Chondrocyte (in vitro differentiated cells): ENCODE measurements around the gene CCNL2. TPM values are rescaled to one million over a fixed set of nuclear protein-coding genes. Genes with fewer than 3 reads are reported as not detected.

Experiments used
- DNase-seq: peaks from one replicate; pipeline ENCODE4 v3.0.0; 2021; ENCODE audit warnings: mixed read lengths, low spot score
- H3K27ac Mint-ChIP-seq: one replicate; pipeline ENCODE4 v1.8.0; 2021; ENCODE audit warnings: mild to moderate bottlenecking, moderate library complexity, mixed read lengths; ENCODE audit not compliant: unreplicated experiment
- H3K27me3 Mint-ChIP-seq: 2 replicates; pipeline ENCODE4 v1.8.0; 2021; ENCODE audit warnings: low read depth, mixed read lengths
- H3K36me3 Mint-ChIP-seq: 2 replicates; pipeline ENCODE4 v1.8.0; 2021; ENCODE audit warnings: low read depth, mixed read lengths
- H3K4me1 Mint-ChIP-seq: 2 replicates; pipeline ENCODE4 v1.8.0; 2021; ENCODE audit warnings: low read depth, mild to moderate bottlenecking, mixed read lengths
- H3K4me3 Mint-ChIP-seq: one replicate; pipeline ENCODE4 v1.8.0; 2021; ENCODE audit warnings: mild to moderate bottlenecking, moderate library complexity, mixed read lengths; ENCODE audit not compliant: unreplicated experiment
- H3K9me3 Mint-ChIP-seq: 2 replicates; pipeline ENCODE4 v1.8.0; 2021; ENCODE audit warnings: low read depth, mixed read lengths
- total RNA-seq: library from RNA; stranded (reverse); gene quantifications from 3 replicates; pipeline ENCODE4 v1.2.1, GENCODE V29; 2021
- TF ChIP-seq, protein P1 (sequence below): fragments of 200-600 bp; sonication (generic); IDR thresholded peaks from 2 replicates; pipeline ENCODE4 v1.5.0; 2021; ENCODE audit warnings: antibody characterized with exemption, mild to moderate bottlenecking, moderate library complexity

The CCNL2 gene
- total RNA-seq, 1 donor from 2014 or later: 161 TPM

DNA sequence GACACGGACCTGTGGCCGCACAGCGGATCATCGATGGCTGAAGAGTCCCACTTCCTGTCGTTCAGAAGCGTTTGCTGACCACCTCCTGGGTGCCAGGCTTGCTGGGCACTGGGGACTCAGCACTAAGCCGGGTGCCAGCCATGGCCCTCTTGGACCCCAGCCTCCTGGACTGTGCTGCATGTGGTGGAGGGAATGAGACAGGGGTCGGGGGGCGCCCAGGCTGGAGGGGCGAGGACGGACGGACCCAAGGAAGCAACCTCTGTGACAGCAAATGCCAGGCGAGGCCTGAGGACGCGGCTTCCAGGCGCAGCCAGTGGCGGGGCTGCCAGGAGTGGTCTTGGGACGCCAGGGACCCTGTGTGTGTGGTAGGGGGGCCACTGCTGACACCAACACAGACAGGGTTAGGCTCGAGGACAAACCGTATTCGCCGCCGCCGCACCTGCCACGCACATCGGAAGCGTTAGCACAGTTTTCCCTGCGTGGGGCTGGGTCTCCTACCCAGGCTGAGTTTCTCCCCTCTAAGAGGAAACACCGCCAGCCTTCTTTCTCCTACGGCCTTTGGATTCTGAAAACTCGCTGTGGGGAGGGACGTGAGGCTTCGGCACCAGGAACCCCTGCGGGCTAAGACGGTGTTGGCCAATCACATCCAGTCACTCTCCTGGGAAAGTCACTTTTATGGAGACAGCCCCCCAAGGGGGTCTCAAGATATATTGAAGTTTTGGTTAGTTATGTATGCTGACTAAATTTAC is 37.7 kb downstream of the CCNL2 start:
- DNase-seq: no peak
- Mint-ChIP-seq H3K9me3 (no peaks in the 10 kb centered on the region), H3K27me3 (no peaks in the 10 kb centered on the region), H3K4me3 (peak overlapping the region; percentile 42), H3K27ac (peak overlapping the region; percentile 90), H3K36me3 (no peaks in the 10 kb centered on the region), H3K4me1 (peaks cover 48% of the 10 kb centered on the region)
- TF ChIP-seq, protein P1, sequence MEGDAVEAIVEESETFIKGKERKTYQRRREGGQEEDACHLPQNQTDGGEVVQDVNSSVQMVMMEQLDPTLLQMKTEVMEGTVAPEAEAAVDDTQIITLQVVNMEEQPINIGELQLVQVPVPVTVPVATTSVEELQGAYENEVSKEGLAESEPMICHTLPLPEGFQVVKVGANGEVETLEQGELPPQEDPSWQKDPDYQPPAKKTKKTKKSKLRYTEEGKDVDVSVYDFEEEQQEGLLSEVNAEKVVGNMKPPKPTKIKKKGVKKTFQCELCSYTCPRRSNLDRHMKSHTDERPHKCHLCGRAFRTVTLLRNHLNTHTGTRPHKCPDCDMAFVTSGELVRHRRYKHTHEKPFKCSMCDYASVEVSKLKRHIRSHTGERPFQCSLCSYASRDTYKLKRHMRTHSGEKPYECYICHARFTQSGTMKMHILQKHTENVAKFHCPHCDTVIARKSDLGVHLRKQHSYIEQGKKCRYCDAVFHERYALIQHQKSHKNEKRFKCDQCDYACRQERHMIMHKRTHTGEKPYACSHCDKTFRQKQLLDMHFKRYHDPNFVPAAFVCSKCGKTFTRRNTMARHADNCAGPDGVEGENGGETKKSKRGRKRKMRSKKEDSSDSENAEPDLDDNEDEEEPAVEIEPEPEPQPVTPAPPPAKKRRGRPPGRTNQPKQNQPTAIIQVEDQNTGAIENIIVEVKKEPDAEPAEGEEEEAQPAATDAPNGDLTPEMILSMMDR: no peak

GRCh38 chr1:1360506-1361169 is 38.5 kb downstream of the CCNL2 start:
- DNase-seq: no peak
- Mint-ChIP-seq H3K4me3 (no peak overlapping the region), H3K27me3 (no peaks in the 10 kb centered on the region), H3K36me3 (no peaks in the 10 kb centered on the region), H3K9me3 (no peaks in the 10 kb centered on the region), H3K4me1 (peaks cover 48% of the 10 kb centered on the region), H3K27ac (peak overlapping the region; percentile 89)
- TF ChIP-seq, protein P1: no peak

DNA sequence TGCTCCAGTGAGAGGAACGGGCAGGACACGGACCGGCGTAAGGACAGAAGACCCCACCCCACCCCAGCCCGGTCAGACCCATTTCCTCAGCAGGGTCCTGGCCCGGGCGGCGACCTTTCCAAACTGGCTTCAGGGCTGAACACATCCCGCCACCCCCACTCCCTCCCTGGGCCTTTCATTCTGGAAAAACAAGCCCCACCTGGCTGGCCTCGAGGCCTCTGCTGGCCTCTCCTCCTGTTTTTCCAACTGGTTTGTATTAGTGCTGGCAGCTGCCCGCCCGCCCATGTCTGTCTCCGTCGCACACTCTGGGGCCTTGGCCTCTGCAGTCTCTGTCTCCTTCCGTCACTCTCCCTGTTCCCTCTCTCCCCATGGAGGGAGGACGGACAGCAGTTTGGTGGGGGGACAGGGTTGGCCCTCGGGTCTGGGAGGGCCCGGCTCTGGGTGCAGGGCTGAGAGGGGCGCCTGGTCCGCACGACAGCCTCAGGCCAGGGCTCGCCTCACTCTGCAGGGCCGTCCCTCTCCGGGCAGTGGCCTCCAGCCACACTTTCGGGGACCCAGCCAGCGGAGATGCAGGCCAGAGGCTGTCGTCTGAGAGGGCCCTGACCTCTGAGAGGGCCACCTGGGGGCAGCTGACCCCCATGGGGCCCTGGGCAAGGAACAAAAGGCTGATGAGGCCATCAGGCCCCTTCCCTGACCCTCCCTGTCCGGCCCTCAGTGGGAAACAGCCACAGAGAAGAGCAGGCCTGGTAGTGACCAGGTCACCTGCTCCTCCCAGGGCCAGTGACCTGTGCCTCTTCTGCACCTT is 39.3 kb downstream of the CCNL2 start:
- Mint-ChIP-seq H3K4me1 (peaks cover 48% of the 10 kb centered on the region), H3K4me3 (peak overlapping the region; percentile 44), H3K36me3 (no peaks in the 10 kb centered on the region), H3K27me3 (no peaks in the 10 kb centered on the region), H3K27ac (peak overlapping the region; percentile 89), H3K9me3 (no peaks in the 10 kb centered on the region)
- DNase-seq: no peak
- TF ChIP-seq, protein P1: no peak

- DNase-seq: no peak
- H3K27ac Mint-ChIP-seq: peak overlapping the region; percentile 89
- H3K4me3 Mint-ChIP-seq: peak overlapping the region; percentile 44
- TF ChIP-seq, protein P1: no peak
- no peaks in the 10 kb centered on the region for H3K36me3 Mint-ChIP-seq
- no peaks in the 10 kb centered on the region for H3K27me3 Mint-ChIP-seq
- no peaks in the 10 kb centered on the region for H3K9me3 Mint-ChIP-seq
- peaks cover 49% of the 10 kb centered on the region for H3K4me1 Mint-ChIP-seq
Observed at GRCh38 chr1:1359308-1359663, 39.8 kb downstream of the CCNL2 start.
